Kidney epithelial cell (primary cell): ENCODE data around the gene FAM237B. TPM values are rescaled to one million over a fixed set of nuclear protein-coding genes. Genes with fewer than 3 reads are reported as not detected.

Experiments
- DNase-seq: peaks from one replicate; pipeline ENCODE4 v3.0.0-alpha.2; 2010; ENCODE audit warnings: low read depth
- H3K27me3 ChIP-seq: 2 replicates; pipeline ENCODE4 v1.6.0; 2011; ENCODE audit warnings: low read length; ENCODE audit not compliant: control insufficient read depth, insufficient read depth
- H3K36me3 ChIP-seq: 2 replicates; pipeline ENCODE4 v1.5.1; 2011; ENCODE audit warnings: low read length; ENCODE audit not compliant: control insufficient read depth, insufficient read depth
- H3K4me3 ChIP-seq: 2 replicates; pipeline ENCODE4 v1.5.1; 2011; ENCODE audit warnings: low read depth, mild to moderate bottlenecking, control low read depth, low read length
- CTCF ChIP-seq: IDR thresholded peaks from 2 replicates; pipeline ENCODE4 v1.5.1; 2011; ENCODE audit warnings: mild to moderate bottlenecking, moderate library complexity, low read length, control low read depth, inconsistent platforms; ENCODE audit not compliant: insufficient read depth, poor library complexity, severe bottlenecking
- total RNA-seq: library from RNA; depleted of rRNA; stranded (reverse); fragments of >200 nt; gene quantifications from 2 replicates; pipeline ENCODE4 v1.2.3, GENCODE V29; 2015

The FAM237B gene
- total RNA-seq, 1 donor from 2014 or later: not detected

GRCh38 chr7:90309872-90310271 lies 11.2 kb downstream of the FAM237B start:
- DNase-seq: no peak
- Histone ChIP-seq H3K4me3 (no peak overlapping the region), H3K27me3 (no peaks in the 10 kb centered on the region), H3K36me3 (no peaks in the 10 kb centered on the region)
- no peak for TF ChIP-seq CTCF

- H3K4me3 ChIP-seq: no peak overlapping the region
- H3K36me3 ChIP-seq: no peaks in the 10 kb centered on the region
- H3K27me3 ChIP-seq: no peaks in the 10 kb centered on the region
- DNase-seq: no peak
- no peak for TF ChIP-seq CTCF
These were observed 17.9 kb downstream of the FAM237B start for GRCh38 chr7:90303241-90303640.

DNA sequence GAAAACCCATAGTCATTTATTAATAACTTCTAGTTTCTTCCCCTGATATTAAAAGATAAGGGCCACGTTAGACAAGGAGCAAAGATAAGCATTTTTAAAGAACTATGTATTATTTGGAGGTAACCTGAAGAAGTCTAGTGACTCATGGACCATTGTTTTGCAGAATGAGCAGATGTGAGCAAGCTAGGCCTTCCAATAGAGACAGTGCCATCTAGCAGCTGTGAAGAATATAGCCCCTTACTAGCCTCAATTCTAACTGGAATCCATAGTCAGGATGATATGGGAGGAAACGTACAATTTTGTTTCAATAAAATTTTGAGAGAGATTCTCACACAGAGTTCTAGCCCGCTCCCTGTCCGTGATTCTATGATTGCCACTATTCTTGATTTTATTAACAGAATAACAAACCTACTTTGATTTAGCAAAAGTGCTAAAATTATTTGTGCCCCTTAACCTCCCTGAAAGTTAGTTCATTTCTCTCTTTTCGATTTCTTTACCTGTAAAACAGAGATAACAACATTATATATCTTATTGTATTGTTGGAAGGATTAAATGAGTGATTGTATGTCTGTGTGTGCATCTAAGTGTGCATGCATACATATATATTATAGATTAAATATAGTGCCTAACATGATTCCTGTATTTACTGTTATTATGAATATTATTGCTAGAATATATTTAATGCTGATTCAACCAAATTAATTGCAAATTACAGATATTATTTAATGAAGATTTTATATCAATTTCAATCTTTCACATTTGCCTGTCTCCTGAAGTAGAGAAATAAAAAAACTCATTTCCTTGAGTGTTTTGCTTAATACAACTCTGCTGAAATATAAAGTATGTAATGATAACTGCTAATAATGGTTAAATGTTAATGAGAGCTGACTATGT lies 22.7 kb downstream of the FAM237B start:
- no peaks in the 10 kb centered on the region for H3K36me3 ChIP-seq
- no peaks in the 10 kb centered on the region for H3K27me3 ChIP-seq
- peak; percentile 50 for DNase-seq
- TF ChIP-seq CTCF: peak; percentile 80
- H3K4me3 ChIP-seq: no peak overlapping the region

DNA sequence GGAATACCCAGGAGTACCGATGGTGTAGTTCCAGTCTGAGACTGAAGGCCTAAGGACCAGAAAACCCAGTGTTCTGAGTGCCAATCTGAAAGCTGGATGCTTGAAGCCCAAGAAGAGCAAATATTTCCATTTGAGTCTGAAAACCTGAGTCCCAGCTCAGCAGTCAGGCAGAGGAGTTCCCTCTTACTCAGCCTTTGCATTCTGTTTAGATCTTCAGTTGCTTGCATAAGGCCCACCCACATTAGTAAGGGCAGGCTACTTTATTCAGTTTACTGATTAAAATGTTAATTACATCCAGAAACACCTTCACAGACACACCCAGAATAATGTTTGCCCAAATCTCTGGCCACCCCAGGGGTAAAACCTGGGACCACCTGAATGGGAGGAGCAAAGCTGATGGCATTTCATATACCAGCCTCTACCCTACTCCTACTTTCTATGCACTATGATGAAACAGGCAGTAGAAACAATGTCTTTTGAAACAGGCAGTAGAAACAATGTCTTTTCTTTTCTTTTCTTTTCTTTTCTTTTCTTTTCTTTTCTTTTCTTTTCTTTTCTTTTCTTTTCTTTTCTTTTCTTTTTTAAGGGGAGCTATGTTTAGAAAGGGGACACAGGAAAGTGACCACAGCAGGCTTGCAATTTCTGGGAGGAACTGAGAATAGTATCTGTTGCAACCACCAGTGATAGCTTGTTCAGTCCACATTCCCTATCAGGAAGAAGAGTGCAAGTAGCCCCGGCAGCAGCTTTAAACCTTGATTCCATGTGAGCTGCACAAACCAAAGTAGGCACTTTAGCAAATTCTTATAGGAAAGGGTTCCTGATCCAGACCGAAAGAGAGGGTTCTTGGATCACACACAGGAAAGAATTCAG lies 30.6 kb downstream of the FAM237B start:
- H3K4me3 ChIP-seq: no peak overlapping the region
- DNase-seq: no peak
- H3K36me3 ChIP-seq: no peaks in the 10 kb centered on the region
- no peak for TF ChIP-seq CTCF
- no peaks in the 10 kb centered on the region for H3K27me3 ChIP-seq

DNA sequence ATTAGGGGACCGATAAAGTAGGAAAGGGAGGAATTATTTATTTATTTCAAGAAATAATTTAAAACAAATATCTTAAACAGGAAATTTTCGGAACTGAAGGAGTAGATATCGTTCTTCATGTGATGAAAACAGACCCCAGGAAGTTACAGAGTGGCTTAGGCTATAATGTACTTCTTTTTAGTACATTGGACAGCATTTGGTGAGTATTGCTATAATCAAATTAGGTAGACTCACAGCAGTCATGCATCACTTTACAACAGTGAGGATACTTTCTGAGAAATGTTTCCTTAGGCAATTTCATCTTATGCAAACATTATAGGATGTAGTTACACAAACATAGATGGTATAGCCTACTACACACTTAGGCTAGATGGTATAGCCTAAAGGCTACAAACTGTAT lies 33.0 kb downstream of the FAM237B start:
- Histone ChIP-seq H3K27me3 (no peaks in the 10 kb centered on the region), H3K36me3 (no peaks in the 10 kb centered on the region), H3K4me3 (no peak overlapping the region)
- no peak for TF ChIP-seq CTCF
- no peak for DNase-seq
